GM18526 (cell line): ENCODE data around the gene C12orf76.

Experiments
- POLR2A ChIP-seq: IDR thresholded peaks from 3 replicates; pipeline ENCODE4 v1.6.1; 2011; ENCODE audit not compliant: insufficient read length; ENCODE audit errors: extremely low read depth

Gene C12orf76

DNA sequence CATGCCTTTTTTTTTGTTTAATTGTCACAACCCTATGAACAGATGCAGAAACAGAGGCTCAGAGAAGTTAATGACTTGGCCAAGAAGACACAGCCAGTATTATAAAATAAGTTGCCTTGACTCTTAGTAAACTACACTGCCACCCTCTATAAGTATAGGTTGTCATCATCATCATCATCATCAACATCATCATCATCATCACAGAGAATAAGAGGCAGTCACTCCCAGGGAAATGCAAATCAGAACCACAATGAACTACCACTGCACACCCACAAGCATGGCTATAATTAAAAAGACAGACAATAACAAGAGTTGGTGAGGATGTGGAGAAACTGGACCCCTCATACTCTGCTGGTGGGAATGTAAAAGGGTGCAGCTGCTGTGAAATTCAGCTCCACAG is 23.2 kb upstream of the C12orf76 start:
- no peak for TF ChIP-seq POLR2A

- no peak for TF ChIP-seq POLR2A
Measured at GRCh38 chr12:110068654-110069053, 20.3 kb upstream of the C12orf76 start.

DNA sequence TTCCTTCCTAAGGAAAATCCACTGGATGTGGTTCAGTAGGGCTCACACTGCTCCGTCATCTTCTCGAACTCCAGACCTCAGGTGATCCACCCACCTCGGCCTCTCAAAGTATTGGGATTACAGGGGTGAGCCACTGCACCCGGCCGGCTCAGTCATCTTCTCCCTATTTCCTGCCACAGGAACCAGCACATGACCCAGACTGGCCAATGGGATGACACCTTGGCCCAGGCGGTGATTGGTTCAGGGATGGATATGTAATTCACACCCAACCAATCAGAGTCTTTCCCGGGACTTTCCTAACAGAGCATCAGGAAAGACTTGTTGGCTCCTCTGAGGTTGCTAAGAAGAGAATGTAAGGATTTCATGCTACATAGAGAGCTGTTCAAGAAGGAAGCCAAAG is 19.2 kb upstream of the C12orf76 start:
- no peak for TF ChIP-seq POLR2A

GRCh38 chr12:110065540-110065939 is 17.2 kb upstream of the C12orf76 start:
- no peak for TF ChIP-seq POLR2A

- TF ChIP-seq POLR2A: no peak
Measured at GRCh38 chr12:110062241-110062640, 13.9 kb upstream of the C12orf76 start.

GRCh38 chr12:110059651-110060000 is 11.3 kb upstream of the C12orf76 start:
- no peak for TF ChIP-seq POLR2A

DNA sequence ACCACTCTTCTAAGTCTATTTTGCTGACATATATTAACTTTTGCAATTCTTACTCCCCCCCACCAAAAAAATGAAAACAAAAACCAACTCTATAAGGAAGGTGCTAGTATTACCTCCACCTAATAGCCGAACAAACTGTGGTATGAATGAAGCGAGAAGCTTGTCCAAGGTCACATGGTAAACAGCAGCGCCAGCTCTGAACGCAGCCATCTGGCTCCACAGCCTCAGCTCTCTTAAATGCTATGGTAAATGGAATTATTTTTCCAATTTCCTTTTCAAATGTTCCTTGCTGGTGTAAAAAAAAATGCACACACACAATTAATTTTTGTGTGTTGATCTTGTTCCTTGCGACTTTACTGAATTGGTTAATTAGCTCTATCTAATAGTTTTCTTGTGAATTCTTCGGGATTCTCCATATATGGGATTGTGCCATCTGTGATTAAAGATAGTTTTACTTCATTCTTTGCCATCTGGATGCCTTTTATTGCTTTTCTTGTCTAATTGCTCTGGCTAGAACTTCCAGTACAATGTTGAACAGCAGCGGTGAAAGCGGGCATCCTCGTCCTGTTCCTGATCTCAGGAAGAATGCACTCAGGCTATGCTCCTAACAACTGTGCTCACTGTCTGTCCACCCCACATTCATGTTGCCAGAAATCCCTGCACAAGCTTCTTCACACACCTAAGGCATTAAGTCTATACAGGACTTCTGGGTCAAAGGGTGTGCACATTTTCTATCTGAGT is 10.7 kb upstream of the C12orf76 start:
- no peak for TF ChIP-seq POLR2A

DNA sequence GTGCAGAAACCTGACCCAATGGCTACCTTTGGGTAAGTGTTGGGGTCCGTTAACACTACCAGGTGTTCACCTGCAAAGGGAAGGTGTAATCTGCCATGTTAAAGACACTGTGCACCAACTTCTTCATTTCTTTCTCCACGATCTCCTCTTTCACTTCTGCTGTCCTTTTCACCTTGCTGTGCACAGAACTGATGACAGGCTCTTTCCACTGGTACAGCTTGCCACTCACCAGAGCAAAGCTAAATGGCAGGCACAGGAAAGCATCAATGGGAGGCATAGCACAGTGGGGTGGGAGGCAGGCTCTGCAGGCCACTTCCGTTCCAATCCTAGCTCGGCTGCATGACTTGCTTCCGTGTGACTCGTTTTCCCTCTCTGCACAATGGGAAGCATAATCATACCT is 2.6 kb upstream of the C12orf76 start:
- no peak for TF ChIP-seq POLR2A

GRCh38 chr12:110047297-110047940 is 903 bp downstream of the C12orf76 start:
- TF ChIP-seq POLR2A: no peak

DNA sequence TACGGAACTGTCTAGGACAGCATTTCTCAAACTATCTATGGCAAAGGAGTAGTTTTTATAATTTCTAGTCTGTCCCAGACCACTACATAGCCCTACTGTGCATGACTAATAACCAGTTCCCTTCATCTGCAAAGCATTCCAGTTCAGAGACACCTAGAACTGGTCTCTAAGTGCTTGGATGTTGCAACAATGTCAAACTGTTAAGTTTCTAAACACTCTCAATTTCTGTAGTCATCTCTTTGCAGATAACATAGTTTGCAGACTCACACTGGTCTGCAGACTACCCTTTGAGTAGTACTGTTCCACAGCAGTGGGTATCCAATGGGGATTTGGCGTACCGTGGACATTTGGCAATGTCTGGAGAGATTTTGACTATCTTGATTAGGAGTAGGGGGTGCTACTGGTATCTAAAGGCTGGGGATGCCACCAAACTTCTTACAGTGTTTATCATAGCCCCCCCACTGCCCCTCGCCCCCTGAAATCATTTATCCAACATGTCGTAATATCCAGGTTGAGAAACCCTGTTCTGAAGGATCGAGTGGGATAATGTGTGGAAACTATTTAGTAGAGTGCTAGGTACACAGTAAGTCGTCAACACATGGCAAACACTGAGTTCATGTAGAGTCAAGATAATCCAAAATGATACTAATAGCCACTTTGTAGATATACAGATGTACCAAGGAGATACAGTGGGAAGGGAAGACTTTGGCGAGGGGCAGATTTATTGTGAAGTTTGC is 1.7 kb downstream of the C12orf76 start:
- TF ChIP-seq POLR2A: no peak

- TF ChIP-seq POLR2A: no peak
Measured at GRCh38 chr12:110042264-110042663, 6.1 kb downstream of the C12orf76 start.

GRCh38 chr12:110039085-110039807 is 9.1 kb downstream of the C12orf76 start:
- TF ChIP-seq POLR2A: no peak

DNA sequence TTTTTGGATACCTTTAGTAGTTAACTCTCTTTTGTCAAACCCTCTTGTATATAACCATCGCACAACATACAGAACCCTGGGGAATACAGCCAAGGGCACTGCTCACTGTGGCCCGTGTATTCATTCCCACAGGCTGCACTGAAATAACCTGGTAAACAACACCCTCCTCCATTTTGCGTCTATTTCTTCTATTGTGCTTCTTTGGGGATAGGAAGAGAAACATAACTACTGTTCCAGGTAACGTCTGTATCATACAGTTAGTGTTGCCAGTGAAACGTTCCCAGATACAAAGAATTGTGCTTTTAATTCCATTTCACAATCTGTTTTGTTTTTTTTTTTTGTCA is 9.6 kb downstream of the C12orf76 start:
- TF ChIP-seq POLR2A: no peak

- TF ChIP-seq POLR2A: no peak
Measured at GRCh38 chr12:110037315-110037714, 11.0 kb downstream of the C12orf76 start.

GRCh38 chr12:110035534-110036104 is 12.7 kb downstream of the C12orf76 start:
- TF ChIP-seq POLR2A: no peak
